ENCODE data around the gene SYNDIG1.

The SYNDIG1 gene

GRCh38 chr20:24469116-24469893 is at the start of gene SYNDIG1:
SYNDIG1 (plus strand) TSS chr20:24469629; CDS start chr20:24543098, 73,469 bp downstream.
- no peak for DNase-seq (ENCODE audit: low spot score)

DNA sequence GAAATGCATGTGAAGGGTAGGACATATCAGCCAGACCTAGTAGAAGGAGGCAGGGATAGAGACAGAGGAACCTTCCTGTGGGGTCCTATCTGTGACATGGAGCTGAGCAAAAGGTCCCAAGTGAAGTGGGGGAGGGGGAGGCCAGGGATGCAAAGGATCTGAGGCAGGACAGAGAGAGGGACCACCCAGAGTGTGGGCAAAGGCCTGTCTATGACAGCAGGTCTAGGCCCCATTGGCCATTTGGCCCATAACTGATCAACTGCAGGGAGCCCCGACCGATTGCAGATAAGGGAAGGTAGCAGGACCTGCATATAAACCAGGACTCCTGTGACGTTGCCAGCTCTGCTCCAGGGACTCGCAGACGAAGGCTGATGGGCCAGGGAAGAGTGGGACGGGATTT is 49.6 kb upstream of the SYNDIG1 start:
- no peak for DNase-seq (ENCODE audit: low spot score)

DNA sequence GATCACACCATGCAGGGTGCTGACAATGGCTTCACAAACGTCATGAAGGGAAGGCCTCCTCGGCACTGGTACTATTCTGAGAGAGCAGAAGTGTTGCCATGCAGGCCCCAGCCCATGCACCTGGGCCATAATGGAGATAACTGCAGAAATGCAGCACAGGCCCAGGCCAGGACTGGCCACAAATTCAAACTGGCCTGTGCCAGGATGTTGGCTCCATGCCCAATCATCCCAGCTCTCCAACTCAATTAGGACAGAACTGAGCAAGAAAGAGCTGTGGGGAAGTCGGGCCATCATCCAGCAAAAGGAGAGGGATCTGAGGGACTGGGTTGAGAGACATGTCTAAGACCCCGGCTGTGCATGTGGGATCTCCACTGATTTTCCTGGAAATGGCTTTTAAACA is 48.9 kb upstream of the SYNDIG1 start:
- DNase-seq (ENCODE audit: low spot score) = no peak

DNA sequence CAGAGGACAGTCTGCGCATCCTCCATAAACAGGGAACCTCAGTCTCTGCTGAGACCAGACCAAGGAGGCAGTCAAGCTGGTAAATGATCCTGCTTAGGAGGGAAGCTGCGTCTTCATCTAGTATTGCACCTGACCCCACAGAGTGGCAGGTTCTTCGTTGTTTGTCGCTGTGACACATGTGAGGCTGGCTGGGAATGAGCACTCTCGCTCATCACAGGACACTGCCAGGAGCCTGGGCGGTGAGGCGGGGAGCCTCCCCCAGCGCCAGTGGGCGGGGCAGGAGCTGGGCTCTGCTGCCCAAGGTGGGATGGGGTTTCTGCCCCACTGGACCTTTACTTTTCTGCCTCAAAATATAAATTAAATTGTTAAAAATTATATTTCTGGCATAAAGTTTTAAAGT is 48.4 kb upstream of the SYNDIG1 start:
- no peak for DNase-seq (ENCODE audit: low spot score)

DNA sequence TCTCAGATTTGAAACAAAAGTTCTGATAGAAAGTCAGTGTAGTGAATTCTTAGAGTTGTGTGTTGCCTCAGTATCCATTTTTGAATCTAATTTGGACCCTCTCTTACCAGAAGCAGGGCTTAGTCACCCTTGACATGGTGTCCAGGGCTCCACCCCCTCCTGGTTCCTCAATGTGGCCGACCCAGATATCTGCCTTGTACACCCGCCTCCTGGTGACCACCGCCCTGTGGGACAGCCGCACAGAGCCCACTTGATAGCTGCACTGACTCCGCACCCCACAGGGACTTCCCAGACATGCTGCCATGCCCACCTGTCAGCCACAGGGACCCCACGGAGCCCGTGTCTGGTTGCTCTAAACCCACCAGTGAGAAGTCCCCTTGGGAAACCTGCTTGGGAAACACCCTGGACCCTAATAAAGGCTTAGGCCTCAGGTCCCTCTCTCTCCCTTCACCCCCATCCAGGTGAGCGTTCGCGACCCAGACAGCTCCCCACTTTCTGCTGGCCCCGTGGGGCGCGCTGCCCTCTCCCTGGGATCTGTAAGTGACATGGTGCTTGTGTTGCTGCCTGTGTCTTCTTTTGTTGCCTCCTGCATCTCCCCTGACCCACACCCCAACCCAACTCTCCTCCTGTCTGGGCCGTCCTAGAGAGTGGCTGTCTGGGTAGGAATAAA is 47.2 kb upstream of the SYNDIG1 start:
- no peak for DNase-seq (ENCODE audit: low spot score)

- DNase-seq (ENCODE audit: low spot score) = no peak
Measured at GRCh38 chr20:24423390-24424313, 45.8 kb upstream of the SYNDIG1 start.

- no peak for DNase-seq (ENCODE audit: low spot score)
Measured at GRCh38 chr20:24425523-24426135, 43.8 kb upstream of the SYNDIG1 start.

- no peak for DNase-seq (ENCODE audit: low spot score)
Measured at GRCh38 chr20:24431279-24432045, 38.0 kb upstream of the SYNDIG1 start.

DNA sequence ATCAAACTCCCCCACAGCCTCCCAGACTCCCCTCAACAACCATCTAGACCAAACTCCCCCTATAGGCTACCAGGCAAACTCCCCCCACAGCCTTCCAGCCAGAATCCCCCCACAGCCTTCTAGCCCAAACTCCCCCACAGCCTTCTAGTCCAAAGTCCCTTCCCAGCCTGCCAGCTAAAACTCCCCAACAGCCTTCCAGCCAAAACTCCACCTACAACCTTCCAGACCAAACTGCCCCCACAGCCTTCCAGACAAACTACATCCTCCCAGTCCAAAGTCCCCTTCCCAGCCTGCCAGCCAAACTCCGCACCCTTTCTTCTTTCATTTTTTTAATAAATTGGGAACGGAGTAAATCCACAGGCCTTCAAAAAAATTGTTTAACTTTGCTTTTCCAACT is 37.4 kb upstream of the SYNDIG1 start:
- DNase-seq (ENCODE audit: low spot score) = no peak

DNA sequence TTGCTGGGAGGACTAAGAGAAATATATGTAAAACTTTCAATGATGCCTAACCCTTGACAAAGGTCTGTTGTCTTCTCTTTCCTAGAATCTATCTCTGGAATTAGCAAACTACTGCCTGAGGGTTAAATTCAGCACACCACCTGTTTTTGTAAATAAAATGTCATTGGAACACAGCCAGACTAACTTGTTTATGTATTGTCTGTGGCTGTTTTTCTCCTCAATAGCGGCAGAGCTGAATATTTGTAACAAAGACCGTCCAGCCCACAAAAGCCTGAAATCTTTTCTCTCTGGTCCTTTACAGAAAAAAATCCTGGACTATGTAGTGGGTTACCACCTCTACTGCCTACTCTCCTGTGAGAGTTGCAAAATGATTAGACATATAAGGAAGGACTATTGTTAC is 33.3 kb upstream of the SYNDIG1 start:
- no peak for DNase-seq (ENCODE audit: low spot score)

GRCh38 chr20:24437196-24438082 is 32.0 kb upstream of the SYNDIG1 start:
- DNase-seq (ENCODE audit: low spot score) = no peak

- no peak for DNase-seq (ENCODE audit: low spot score)
Measured at GRCh38 chr20:24438331-24438730, 31.1 kb upstream of the SYNDIG1 start.

DNA sequence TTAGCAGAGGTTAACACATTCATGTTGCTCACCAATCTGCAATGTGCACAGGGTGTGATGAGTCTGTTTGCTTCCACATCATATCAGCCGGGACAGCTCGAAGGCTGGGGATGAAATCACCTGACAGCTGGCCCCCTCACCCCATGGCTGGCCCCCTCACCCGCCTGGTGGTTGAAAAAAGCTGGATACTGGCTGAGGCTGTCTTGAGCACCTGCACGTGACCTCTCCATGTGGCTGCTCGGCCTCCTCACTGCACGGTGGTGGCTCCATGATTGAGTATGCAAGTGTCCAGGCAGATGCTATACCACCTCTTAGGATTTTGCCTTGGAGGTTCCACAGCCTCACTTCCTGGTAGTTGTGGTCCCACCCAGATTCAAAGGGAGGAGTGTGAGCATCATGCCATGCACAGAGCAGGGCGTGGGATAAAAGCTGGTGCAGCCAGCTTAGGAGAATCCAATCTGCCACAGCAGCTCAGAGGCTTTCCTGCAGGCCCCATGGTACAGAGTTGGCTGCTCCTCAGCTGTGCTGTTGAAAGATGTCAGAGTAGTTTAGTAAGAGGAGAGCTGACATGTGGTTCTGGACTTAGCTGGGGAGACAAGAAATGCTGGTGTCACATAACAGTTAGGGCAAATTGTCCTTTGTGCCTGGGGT is 29.6 kb upstream of the SYNDIG1 start:
- no peak for DNase-seq (ENCODE audit: low spot score)

DNA sequence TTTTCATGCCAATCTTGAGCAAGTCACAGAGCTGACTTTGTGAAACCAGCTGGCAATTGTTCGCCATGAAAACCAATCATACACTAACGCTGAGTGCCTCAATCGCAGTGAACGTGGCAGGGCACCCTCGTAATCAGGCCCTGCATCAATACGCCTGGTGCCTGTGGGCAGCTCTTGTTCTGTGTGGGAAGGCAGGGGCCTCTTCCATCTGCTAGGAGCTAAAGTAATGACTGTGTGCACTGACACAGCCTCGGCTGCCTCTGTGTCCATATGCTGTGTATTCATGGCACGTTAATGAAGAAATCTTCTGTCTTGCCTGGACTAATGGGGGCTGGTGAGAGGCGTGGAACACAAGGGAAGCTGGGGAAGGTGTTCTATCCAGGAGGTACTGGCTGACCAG is 27.8 kb upstream of the SYNDIG1 start:
- DNase-seq (ENCODE audit: low spot score) = no peak

- DNase-seq (ENCODE audit: low spot score) = no peak
Measured at GRCh38 chr20:24442909-24443308, 26.5 kb upstream of the SYNDIG1 start.

DNA sequence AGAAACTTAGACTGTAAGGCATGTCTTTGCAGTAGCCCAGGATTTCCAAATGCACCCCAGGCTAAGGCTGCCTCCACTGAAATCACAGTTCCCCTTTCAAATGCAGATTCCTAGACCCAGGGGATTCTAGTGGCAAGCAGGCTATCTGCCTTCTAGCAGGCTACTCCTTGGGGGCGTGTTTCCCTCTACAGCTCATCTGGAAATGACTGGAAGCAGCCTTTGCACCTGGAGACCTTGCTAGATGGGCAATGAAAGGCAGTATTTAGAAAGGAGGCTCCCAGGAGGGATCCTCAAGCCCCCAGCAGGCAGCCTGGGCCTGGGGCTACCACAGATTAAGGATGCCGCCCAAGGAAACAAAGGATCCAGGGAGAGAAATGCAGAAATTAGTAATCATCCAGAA is 26.0 kb upstream of the SYNDIG1 start:
- no peak for DNase-seq (ENCODE audit: low spot score)

- no peak for DNase-seq (ENCODE audit: low spot score)
Measured at GRCh38 chr20:24444526-24445190, 24.8 kb upstream of the SYNDIG1 start.

GRCh38 chr20:24445510-24446170 is 23.8 kb upstream of the SYNDIG1 start:
- DNase-seq (ENCODE audit: low spot score) = no peak

- DNase-seq (ENCODE audit: low spot score) = no peak
Measured at GRCh38 chr20:24446811-24447210, 22.6 kb upstream of the SYNDIG1 start.
